AG09309 (cell line): ENCODE measurements around the gene COL19A1.

ENCODE experiments used
- DNase-seq: peaks from one replicate; pipeline ENCODE4 v3.0.0-alpha.2; 2010; ENCODE audit warnings: low read depth
- H3K4me3 ChIP-seq: 2 replicates; pipeline ENCODE4 v1.5.1; 2011; ENCODE audit warnings: mild to moderate bottlenecking, low read depth, low read length, moderate library complexity; ENCODE audit not compliant: control insufficient read depth
- TF ChIP-seq, protein P1 (sequence below): IDR thresholded peaks from 2 replicates; pipeline ENCODE4 v1.5.1; 2011; ENCODE audit warnings: mild to moderate bottlenecking, low read depth, low read length, inconsistent platforms; ENCODE audit not compliant: insufficient read depth, control insufficient read depth; ENCODE audit errors: missing control alignments

Gene COL19A1

DNA sequence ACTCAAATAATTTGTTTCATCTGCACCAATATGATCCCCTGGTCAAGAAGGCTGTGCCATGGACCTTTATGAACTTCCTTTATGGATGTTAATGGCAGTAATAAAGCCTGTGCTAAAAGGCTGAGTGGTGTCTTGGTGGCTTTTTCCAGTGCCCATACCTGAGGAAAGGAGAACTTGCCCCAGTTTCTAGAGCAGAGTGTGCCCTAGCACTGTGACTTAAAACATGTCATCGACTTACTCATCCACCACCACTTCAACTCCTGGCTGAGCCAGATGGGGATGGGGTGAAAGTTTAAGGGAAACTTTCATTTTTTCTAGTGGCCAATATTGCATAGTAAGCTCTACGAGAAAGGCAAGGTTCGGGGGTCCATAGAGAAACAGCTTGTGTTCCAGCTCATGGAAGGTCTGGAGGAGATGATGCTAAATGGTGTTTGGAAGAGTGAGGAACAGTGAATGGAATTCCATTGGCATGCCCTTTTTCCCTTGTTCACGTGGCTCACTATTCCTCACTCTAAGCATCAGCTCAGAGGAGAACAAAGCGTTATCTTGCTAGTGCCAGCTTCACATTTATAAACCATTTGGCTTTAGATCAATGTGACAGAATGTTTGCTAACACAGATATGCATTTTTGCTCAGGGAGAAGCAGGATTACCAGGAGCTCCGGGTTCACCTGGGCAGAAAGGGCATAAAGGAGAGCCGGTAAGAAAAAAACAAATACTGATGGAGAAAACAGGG lies 71.2 kb downstream of the COL19A1 start:
- no peak overlapping the region for H3K4me3 ChIP-seq
- TF ChIP-seq, protein P1, sequence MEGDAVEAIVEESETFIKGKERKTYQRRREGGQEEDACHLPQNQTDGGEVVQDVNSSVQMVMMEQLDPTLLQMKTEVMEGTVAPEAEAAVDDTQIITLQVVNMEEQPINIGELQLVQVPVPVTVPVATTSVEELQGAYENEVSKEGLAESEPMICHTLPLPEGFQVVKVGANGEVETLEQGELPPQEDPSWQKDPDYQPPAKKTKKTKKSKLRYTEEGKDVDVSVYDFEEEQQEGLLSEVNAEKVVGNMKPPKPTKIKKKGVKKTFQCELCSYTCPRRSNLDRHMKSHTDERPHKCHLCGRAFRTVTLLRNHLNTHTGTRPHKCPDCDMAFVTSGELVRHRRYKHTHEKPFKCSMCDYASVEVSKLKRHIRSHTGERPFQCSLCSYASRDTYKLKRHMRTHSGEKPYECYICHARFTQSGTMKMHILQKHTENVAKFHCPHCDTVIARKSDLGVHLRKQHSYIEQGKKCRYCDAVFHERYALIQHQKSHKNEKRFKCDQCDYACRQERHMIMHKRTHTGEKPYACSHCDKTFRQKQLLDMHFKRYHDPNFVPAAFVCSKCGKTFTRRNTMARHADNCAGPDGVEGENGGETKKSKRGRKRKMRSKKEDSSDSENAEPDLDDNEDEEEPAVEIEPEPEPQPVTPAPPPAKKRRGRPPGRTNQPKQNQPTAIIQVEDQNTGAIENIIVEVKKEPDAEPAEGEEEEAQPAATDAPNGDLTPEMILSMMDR, result no peak
- no peak for DNase-seq

DNA sequence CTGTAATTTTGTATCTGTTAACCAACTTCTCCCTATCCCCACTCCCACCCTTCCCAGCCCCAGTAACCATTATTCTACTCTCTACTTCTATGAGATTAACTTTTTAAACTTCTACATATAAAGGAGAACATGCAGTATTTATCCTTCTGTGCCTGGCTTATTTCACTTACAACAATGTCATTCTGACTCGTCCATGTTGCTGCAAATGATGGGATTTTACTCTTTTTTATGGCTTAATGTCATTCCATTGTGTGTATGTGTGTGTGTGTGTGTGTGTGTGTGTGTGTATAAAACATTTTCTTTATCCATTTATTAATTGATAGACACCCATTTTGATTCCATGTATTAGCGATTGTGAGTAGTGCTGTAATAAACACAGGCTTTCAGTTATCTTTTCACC lies 76.1 kb downstream of the COL19A1 start:
- TF ChIP-seq, protein P1, result no peak
- no peak overlapping the region for H3K4me3 ChIP-seq
- DNase-seq, result no peak

DNA sequence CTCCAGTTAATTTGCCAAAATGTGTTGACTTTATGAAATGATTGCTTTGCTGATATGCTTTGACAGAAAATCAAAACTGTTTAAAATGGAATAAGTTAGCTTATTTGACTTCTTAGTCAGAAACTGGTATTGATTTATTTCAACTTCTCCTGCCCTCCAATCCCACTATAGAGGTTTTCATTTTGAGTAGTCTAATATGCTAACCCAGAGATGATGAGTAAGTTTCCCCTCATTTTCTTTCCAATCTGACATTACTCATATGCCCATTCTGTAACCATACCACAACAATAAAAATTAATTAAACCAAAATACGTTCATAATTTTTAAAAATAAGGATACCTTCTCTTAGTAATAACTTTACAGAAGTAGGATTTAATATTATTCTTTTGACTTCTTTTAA lies 78.8 kb downstream of the COL19A1 start:
- DNase-seq, result no peak
- H3K4me3 ChIP-seq, result no peak overlapping the region
- TF ChIP-seq, protein P1, result no peak

DNA sequence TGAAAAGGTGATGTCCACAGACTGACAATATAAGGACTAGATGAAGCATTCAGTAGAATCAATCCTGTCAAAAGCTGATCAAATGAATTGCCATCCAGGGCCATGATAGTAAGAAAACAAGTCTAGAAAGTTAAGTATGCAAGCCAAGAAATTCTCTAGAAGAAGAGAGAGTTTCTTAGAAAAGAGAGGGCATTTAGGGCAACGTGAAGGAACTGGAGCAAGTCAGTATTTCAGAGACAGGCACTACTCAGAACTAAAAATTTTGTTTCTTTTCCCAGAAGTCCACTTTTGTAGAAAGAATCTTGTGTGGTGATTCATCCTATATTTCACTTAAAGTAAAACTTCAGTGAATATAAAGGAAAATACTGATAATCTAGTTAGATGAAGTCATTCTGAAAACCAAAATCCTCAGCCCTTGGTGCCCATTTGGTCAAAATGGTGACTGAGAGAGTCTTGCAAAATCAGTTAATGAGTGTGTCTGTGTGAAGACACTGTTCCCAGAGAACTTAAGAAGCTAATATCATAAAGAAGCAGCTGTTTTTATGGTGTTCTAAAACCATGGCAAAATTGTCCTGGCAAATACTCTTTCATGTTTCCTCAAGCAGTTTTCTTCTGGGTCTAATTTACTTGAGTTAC lies 82.2 kb downstream of the COL19A1 start:
- H3K4me3 ChIP-seq, result no peak overlapping the region
- TF ChIP-seq, protein P1, result no peak
- no peak for DNase-seq

DNA sequence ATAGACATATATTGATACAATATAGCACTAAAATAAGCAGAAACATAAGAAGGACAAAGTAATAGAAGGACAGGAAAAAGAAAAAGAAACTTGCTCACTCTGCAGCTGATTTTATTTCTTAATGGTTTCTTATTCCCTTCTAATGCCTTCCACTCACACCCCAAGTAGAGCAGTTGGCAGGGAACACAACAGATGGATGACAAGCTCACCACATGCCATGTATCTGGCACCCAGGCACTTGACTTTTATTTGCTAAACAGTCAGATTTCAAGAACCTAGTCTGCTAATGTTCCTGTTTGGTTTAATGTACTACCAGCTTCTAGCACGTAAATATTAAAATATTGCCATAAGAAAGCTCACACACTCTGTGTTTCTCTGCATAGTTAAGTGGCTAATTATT lies 87.1 kb downstream of the COL19A1 start:
- DNase-seq, result no peak
- H3K4me3 ChIP-seq, result no peak overlapping the region
- TF ChIP-seq, protein P1, result no peak

DNA sequence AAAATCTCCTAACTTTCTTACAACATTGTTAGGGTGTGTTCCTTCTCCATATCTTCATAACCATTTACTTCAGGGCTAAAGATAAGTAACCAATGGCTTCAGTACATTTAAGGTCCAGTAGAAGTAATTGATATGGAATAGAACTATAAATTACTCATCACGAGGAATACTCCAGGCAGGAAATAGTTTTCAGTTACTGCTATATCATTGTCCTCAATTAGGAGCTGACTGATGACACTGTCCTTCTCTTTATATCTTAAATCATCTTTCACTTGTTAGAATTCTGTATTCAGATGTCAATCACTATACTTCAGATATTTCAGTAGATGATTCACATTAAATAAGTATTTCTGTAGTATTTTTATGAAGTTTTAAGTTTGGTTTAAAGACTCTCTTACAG lies 88.4 kb downstream of the COL19A1 start:
- no peak for DNase-seq
- H3K4me3 ChIP-seq, result no peak overlapping the region
- TF ChIP-seq, protein P1, result no peak
